ENCODE measurements around the gene CNTLN. TPM values are rescaled to one million over a fixed set of nuclear protein-coding genes. Genes with fewer than 3 reads are reported as not detected.

Gene CNTLN
- 12.5 and 17.4 TPM in 2 replicates for total RNA-seq

DNA sequence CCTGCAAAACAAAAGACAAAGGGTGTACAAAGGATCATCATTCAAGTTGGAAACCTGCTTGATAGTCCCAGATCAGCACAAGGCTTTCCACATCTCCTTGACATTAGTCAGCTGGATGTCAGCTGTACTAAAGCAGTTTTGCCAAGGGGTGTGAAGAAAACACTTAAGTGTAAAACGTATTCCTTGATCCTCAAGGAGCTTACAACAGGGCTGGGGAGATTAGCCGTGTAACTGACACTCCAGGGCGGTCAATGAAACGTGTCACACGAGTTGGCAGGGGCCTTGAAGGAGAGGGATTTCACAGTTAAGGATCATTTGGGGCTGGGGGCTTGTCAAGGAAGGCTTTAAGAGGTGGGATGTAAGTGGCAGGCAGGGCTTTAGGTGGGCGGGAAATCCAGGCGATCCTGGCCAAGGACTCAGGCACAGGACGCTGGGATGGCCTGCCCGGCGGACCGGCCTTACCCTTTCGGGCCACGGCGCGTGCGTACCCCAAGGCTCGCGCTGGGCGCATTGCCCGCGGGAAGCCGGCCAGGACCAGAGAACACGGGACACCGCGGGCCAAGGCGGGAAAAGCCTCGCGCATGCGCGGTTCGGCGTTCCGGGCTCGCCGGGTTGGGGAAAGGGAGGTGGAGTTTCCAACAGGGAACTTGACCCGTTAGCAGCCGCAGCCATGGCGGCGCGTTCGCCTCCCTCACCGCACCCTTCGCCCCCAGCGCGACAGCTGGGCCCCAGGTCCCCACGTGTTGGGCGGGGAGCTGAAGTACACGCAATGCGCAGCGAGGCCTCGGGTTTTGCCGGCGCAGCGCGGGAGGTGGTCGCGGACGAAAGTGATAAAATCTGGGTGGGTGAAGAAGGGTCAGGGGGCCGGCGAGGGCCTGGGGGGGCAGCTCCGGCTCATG, at the start of gene CNTLN:
Gene CNTLN (plus strand): TSS at position 645 of the 899 bp plus-strand sequence. CDS start 26 bp downstream, at position 671.

Small RNAs within 50 kb of the gene (small RNA-seq; reads per million reads assigned to genes)
- not detected for gene RPS29P33
